Measurements from ENCODE around the gene ZNHIT2. TPM values are rescaled to one million over a fixed set of nuclear protein-coding genes. Genes with fewer than 3 reads are reported as not detected.

ZNHIT2 gene
- total and polyA plus RNA-seq, 8 donors = 3.1 to 10.6 (median 5.8) TPM

DNA sequence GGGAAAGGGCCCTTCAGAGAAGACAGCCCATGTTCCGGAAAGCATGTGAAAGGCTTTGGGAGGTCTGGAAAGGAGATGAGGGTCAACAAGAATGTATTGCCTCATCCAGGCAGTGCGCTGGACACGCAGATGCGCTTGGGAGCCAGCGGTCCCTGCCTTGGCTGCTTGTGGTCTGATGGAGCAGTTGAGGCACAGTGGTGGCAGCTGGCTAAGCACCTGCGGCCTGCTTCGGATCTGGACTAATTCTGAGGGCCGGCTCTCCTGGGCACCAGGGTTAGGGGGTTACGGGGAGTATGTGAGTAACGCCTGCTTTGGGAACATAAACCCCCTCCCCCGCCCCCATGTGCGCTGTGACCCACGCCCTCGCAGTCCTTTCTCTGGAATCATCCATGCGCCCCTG is 10.4 kb downstream of the ZNHIT2 start:
- ATAC-seq = no peak
- TF ChIP-seq, protein P1, sequence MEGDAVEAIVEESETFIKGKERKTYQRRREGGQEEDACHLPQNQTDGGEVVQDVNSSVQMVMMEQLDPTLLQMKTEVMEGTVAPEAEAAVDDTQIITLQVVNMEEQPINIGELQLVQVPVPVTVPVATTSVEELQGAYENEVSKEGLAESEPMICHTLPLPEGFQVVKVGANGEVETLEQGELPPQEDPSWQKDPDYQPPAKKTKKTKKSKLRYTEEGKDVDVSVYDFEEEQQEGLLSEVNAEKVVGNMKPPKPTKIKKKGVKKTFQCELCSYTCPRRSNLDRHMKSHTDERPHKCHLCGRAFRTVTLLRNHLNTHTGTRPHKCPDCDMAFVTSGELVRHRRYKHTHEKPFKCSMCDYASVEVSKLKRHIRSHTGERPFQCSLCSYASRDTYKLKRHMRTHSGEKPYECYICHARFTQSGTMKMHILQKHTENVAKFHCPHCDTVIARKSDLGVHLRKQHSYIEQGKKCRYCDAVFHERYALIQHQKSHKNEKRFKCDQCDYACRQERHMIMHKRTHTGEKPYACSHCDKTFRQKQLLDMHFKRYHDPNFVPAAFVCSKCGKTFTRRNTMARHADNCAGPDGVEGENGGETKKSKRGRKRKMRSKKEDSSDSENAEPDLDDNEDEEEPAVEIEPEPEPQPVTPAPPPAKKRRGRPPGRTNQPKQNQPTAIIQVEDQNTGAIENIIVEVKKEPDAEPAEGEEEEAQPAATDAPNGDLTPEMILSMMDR (IDR thresholded peaks at IDR 0.05) = no peak
- no peaks in the 10 kb centered on the region for H3K27me3 ChIP-seq
- no peak overlapping the region for H3K4me3 ChIP-seq
- intact Hi-C loops (cut with DNase I) = no loop called here
- H3K27ac ChIP-seq = no peak overlapping the region
- H3K9me3 ChIP-seq = no peaks in the 10 kb centered on the region
- no peak for DNase-seq
- peaks cover 4 to 31% of the 10 kb centered on the region in 2 donors for H3K4me1 ChIP-seq
- H3K36me3 ChIP-seq = peaks cover 0 to 41% of the 10 kb centered on the region in 2 donors

DNA sequence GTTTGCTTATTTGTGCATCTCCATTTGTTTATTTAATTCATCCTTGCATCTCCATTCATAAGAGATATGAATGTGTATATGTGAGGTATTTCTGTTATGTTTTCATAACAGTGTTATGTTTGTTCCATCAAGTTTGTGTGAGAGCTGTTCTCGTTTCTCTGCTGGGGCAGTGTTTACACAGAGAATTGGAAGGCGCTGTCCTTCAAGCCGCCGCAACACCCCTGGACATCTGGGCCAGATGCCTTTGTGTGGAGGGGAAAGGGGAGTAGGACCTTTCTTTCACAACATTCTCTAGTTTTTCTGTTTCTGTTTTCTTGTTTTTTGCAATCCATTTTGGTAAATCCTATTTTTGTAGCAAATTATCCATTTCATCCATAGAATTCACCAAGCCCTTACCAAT is 12.9 kb downstream of the ZNHIT2 start:
- Histone ChIP-seq H3K9me3 (no peaks in the 10 kb centered on the region), H3K27me3 (no peaks in the 10 kb centered on the region), H3K27ac (no peak overlapping the region), H3K4me3 (no peak overlapping the region), H3K36me3 (peaks cover 0 to 38% of the 10 kb centered on the region in 2 donors), H3K4me1 (peaks cover 0 to 15% of the 10 kb centered on the region in 2 donors)
- no peak for ATAC-seq
- TF ChIP-seq, protein P1 (IDR thresholded peaks at IDR 0.05) = no peak
- intact Hi-C loops (cut with DNase I) = no loop called here
- no peak for DNase-seq

DNA sequence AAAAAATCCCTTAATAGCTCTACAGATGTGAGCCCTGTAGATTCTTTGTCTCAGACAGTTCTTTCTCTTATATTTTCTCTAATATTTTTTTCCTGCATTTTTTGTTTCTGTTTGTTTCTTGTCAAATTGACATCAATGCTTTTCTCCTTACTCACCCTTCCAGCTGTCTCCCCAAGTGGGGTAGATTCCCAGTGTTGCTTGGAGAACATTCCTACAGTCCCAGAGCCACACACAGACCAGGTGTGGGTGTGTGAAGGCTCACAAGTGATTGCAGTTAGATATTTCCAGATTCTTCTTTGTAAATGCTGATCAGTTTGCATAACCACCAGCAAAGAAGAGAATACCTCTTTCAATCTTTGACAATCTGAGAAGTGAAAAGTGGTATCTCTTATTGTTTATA is 14.0 kb downstream of the ZNHIT2 start:
- H3K36me3 ChIP-seq = peaks cover 0 to 26% of the 10 kb centered on the region in 2 donors
- TF ChIP-seq, protein P1 (IDR thresholded peaks at IDR 0.05) = no peak
- DNase-seq = no peak
- H3K27ac ChIP-seq = no peak overlapping the region
- no peak overlapping the region for H3K4me3 ChIP-seq
- H3K4me1 ChIP-seq = peaks cover 0 to 15% of the 10 kb centered on the region in 2 donors
- no peak for ATAC-seq
- H3K27me3 ChIP-seq = no peaks in the 10 kb centered on the region
- no peaks in the 10 kb centered on the region for H3K9me3 ChIP-seq
- intact Hi-C loops (cut with DNase I) = no loop called here

GRCh38 chr11:65102142-65103095 is 15.1 kb downstream of the ZNHIT2 start:
- H3K27ac ChIP-seq = no peak overlapping the region
- TF ChIP-seq, protein P1 (IDR thresholded peaks at IDR 0.05) = no peak
- peak; percentile 24 for ATAC-seq

DNA sequence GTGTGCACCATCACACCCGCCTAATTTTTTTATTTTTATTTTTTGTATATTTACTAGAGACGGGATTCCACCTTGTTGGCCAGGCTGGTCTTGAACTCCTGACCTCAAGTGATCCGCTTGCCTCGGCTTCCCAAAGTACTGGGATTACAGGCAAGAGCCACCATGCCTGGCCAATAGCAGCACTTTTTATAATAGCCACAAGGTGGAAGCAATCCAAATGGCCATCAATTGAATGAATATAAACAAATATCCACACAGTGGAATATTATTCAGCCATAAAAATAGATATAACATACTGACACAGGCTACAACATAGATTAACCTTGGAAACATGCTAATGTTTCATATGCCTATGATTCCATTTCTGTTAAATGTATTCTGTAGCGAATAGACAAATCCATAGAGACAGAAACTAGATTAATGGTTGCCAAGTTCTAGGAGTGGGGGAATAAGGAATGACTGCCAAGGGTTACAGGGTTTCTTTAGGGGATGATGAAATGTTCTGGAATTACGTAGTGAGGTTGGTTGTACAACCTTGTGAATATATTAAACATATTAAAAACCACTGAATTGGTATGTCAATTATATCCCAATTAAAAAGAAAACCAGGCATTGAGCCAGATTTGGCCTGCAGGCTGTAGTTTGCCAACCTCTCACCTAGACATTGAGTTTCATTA is 16.7 kb downstream of the ZNHIT2 start:
- TF ChIP-seq, protein P1 (IDR thresholded peaks at IDR 0.05) = no peak
- H3K27ac ChIP-seq = no peak overlapping the region
- H3K9me3 ChIP-seq = no peaks in the 10 kb centered on the region
- H3K36me3 ChIP-seq = peaks cover 0 to 9% of the 10 kb centered on the region in 2 donors
- H3K27me3 ChIP-seq = no peaks in the 10 kb centered on the region
- intact Hi-C loops (cut with DNase I) = no loop called here
- no peak for DNase-seq
- no peak overlapping the region for H3K4me3 ChIP-seq
- H3K4me1 ChIP-seq = peaks cover under 1 to 34% of the 10 kb centered on the region in 2 donors
- no peak for ATAC-seq

More at GRCh38 chr11:65102142-65103095, 15.1 kb downstream of the ZNHIT2 start:
- Histone ChIP-seq H3K4me1 (peaks cover 0 to 23% of the 10 kb centered on the region in 2 donors), H3K27me3 (no peaks in the 10 kb centered on the region), H3K36me3 (peaks cover 0 to 16% of the 10 kb centered on the region in 2 donors), H3K4me3 (no peak overlapping the region), H3K9me3 (no peaks in the 10 kb centered on the region)
- intact Hi-C loops (cut with DNase I) = no loop called here
- no peak for DNase-seq

All from left lung (tissue), 10 donors.